ENCODE data around the gene DIS3L2.

DIS3L2 gene

GRCh38 chr2:232372231-232373208 lies 411.0 kb downstream of the DIS3L2 start:
- Histone ChIP-seq H3K9me3 (ENCODE audit: insufficient read depth, low read depth, low read length) (no peaks in the 10 kb centered on the region), H3K4me1 (ENCODE audit: insufficient read depth, low read length, poor library complexity, severe bottlenecking) (no peaks in the 10 kb centered on the region), H2AFZ (ENCODE audit: low read length) (no peak overlapping the region), H3K36me3 (ENCODE audit: insufficient read depth, low read length) (no peaks in the 10 kb centered on the region), H3K9me2 (replicated peaks; ENCODE audit: low read depth, low read length) (no peaks in the 10 kb centered on the region), H3K27me3 (ENCODE audit: insufficient read depth, low read length, poor library complexity, severe bottlenecking) (no peaks in the 10 kb centered on the region), H3K79me2 (ENCODE audit: insufficient read depth, low read length) (no peaks in the 10 kb centered on the region), H4K20me1 (ENCODE audit: insufficient read depth, low read length, poor library complexity, severe bottlenecking) (no peaks in the 10 kb centered on the region), H3F3A (ENCODE audit: low read depth) (no peaks in the 10 kb centered on the region), H3K9ac (ENCODE audit: low read depth, low read length, poor library complexity, severe bottlenecking) (no peak overlapping the region), H3K4me2 (ENCODE audit: low read depth, low read length, poor library complexity, severe bottlenecking) (no peak overlapping the region), H3K4me3 (ENCODE audit: low read length, poor library complexity, severe bottlenecking) (no peak overlapping the region)
- TF ChIP-seq EZH2phosphoT487 (IDR thresholded peaks at IDR 0.05; ENCODE audit: borderline replicate concordance), result no peak
- no peak for TF ChIP-seq CTCF (conservative IDR thresholded peaks at IDR 0.05; ENCODE audit: low read length)

- H3K9me3 ChIP-seq (ENCODE audit: insufficient read depth, low read depth, low read length), result no peaks in the 10 kb centered on the region
- no peak for TF ChIP-seq EZH2phosphoT487 (IDR thresholded peaks at IDR 0.05; ENCODE audit: borderline replicate concordance)
- no peak for TF ChIP-seq CTCF (conservative IDR thresholded peaks at IDR 0.05; ENCODE audit: low read length)
- H2AFZ ChIP-seq (ENCODE audit: low read length), result no peak overlapping the region
- no peaks in the 10 kb centered on the region for H3K27me3 ChIP-seq (ENCODE audit: insufficient read depth, low read length, poor library complexity, severe bottlenecking)
- no peaks in the 10 kb centered on the region for H3K4me1 ChIP-seq (ENCODE audit: insufficient read depth, low read length, poor library complexity, severe bottlenecking)
- H3F3A ChIP-seq (ENCODE audit: low read depth), result no peaks in the 10 kb centered on the region
- H3K4me2 ChIP-seq (ENCODE audit: low read depth, low read length, poor library complexity, severe bottlenecking), result no peak overlapping the region
- no peaks in the 10 kb centered on the region for H4K20me1 ChIP-seq (ENCODE audit: insufficient read depth, low read length, poor library complexity, severe bottlenecking)
- H3K36me3 ChIP-seq (ENCODE audit: insufficient read depth, low read length), result no peaks in the 10 kb centered on the region
- H3K9me2 ChIP-seq (replicated peaks; ENCODE audit: low read depth, low read length), result no peaks in the 10 kb centered on the region
- H3K79me2 ChIP-seq (ENCODE audit: insufficient read depth, low read length), result no peaks in the 10 kb centered on the region
- H3K4me3 ChIP-seq (ENCODE audit: low read length, poor library complexity, severe bottlenecking), result no peak overlapping the region
- H3K9ac ChIP-seq (ENCODE audit: low read depth, low read length, poor library complexity, severe bottlenecking), result no peak overlapping the region
These were observed 412.8 kb downstream of the DIS3L2 start for GRCh38 chr2:232374356-232374755.

- H3K79me2 ChIP-seq (ENCODE audit: insufficient read depth, low read length), result no peaks in the 10 kb centered on the region
- H3K36me3 ChIP-seq (ENCODE audit: insufficient read depth, low read length), result no peaks in the 10 kb centered on the region
- no peaks in the 10 kb centered on the region for H3K9me2 ChIP-seq (replicated peaks; ENCODE audit: low read depth, low read length)
- H2AFZ ChIP-seq (ENCODE audit: low read length), result no peak overlapping the region
- no peak overlapping the region for H3K4me2 ChIP-seq (ENCODE audit: low read depth, low read length, poor library complexity, severe bottlenecking)
- TF ChIP-seq CTCF (conservative IDR thresholded peaks at IDR 0.05; ENCODE audit: low read length), result no peak
- TF ChIP-seq EZH2phosphoT487 (IDR thresholded peaks at IDR 0.05; ENCODE audit: borderline replicate concordance), result no peak
- H3K9ac ChIP-seq (ENCODE audit: low read depth, low read length, poor library complexity, severe bottlenecking), result no peak overlapping the region
- no peaks in the 10 kb centered on the region for H3K27me3 ChIP-seq (ENCODE audit: insufficient read depth, low read length, poor library complexity, severe bottlenecking)
- no peaks in the 10 kb centered on the region for H3K4me1 ChIP-seq (ENCODE audit: insufficient read depth, low read length, poor library complexity, severe bottlenecking)
- no peaks in the 10 kb centered on the region for H4K20me1 ChIP-seq (ENCODE audit: insufficient read depth, low read length, poor library complexity, severe bottlenecking)
- H3F3A ChIP-seq (ENCODE audit: low read depth), result no peaks in the 10 kb centered on the region
- no peak overlapping the region for H3K4me3 ChIP-seq (ENCODE audit: low read length, poor library complexity, severe bottlenecking)
- H3K9me3 ChIP-seq (ENCODE audit: insufficient read depth, low read depth, low read length), result no peaks in the 10 kb centered on the region
These were observed 413.7 kb downstream of the DIS3L2 start for GRCh38 chr2:232375164-232375563.
